ENCODE results near the gene CAMTA1.

GRCh38 chr1:7677111-7677510 lies 891.9 kb downstream of the CAMTA1 start:
- TF ChIP-seq POLR2AphosphoS5 (IDR thresholded peaks at IDR 0.05; ENCODE audit: low read depth, low read length) (no peak), CTCF (IDR thresholded peaks at IDR 0.05 in 2 of 3, conservative IDR thresholded peaks at IDR 0.05 in 1 of 3; ENCODE audit: borderline replicate concordance in 1 of 3, insufficient read depth in 1 of 3, low read depth in 2 of 3, low read length in 2 of 3) (no peak), POLR2A (IDR thresholded peaks at IDR 0.05; ENCODE audit: borderline replicate concordance, extremely low read depth, insufficient read depth, insufficient read length) (no peak), JUND (IDR thresholded peaks at IDR 0.05) (no peak), EZH2 (IDR thresholded peaks at IDR 0.05) (no peak), RAD21 (IDR thresholded peaks at IDR 0.05; ENCODE audit: low read depth) (no peak), REST (IDR thresholded peaks at IDR 0.05; ENCODE audit: low read depth) (no peak)

All from HCT116 (cell line).